Motor neuron (in vitro differentiated cells): ENCODE measurements around the gene BIRC5. TPM values are rescaled to one million over a fixed set of nuclear protein-coding genes. Genes with fewer than 3 reads are reported as not detected.

Experiments
- ATAC-seq, 8 experiments: fragments of 200-7000 bp; cut with Tn5 transposase; replicated peaks in 6 of 8; 2 replicates each; pipeline ENCODE4 v1.8.0; 2021; ENCODE audit warnings: mild to moderate bottlenecking in 8 of 8, moderate library complexity in 8 of 8
- H3K27ac ChIP-seq, 2 donors: fragments of 250-450 bp; sonication (Bioruptor Pico); 2 replicates each; pipeline ENCODE4 v1.9.0; 2021; ENCODE audit warnings: antibody characterized with exemption in 2 of 2, mild to moderate bottlenecking in 2 of 2, moderate library complexity in 1 of 2
- H3K4me1 ChIP-seq, 2 donors: fragments of 250-450 bp; sonication (Bioruptor Pico); replicated peaks in 1 of 2; 2 replicates each; pipeline ENCODE4 v1.6.1; 2021; ENCODE audit warnings: antibody characterized with exemption in 2 of 2, mild to moderate bottlenecking in 2 of 2, moderate library complexity in 1 of 2
- H3K4me3 ChIP-seq, 5 donors: fragments of 250-450 bp; sonication (Bioruptor Pico); 2 replicates each; pipeline ENCODE4 v1.9.0; 2021; ENCODE audit warnings: antibody characterized with exemption in 5 of 5, mild to moderate bottlenecking in 5 of 5, moderate library complexity in 4 of 5
- WGBS, 10 experiments: fragments of 450-650 bp; shearing (Covaris generic); methylation state at CpG; one replicate each; pipeline ENCODE4 v1.0.0; 2022; 5-methylcytosine and 5-hydroxymethylcytosine counted together
- in situ Hi-C, 9 experiments: fragments of 400-800 bp; cut with MboI; loops; one replicate each; pipeline ENCODE4 v1.15.0; 2021; ENCODE audit warnings: low sequenced_read_pairs in 9 of 9, low pct_unique_long_range_greater_than_20kb in 2 of 9; ENCODE audit not compliant: unreplicated experiment in 9 of 9
- total RNA-seq, 8 experiments: library from RNA; unstranded; fragments of 300-600 nt; gene quantifications; 2 replicates each; pipeline versions ENCODE4 v1.2.3 to v1.2.4, GENCODE V29; 2022

BIRC5 gene
- total RNA-seq, 8 experiments from 2014 or later = 0.46 to 72.6 (median 3.1) TPM

GRCh38 chr17:78240839-78241238 lies 26.8 kb downstream of the BIRC5 start:
- 29 to 84% (median 63%) methylated on average over 1 to 4 of the region's 9 CpGs; no CpG with 5 or more reads in 7 of the 10 experiments for WGBS, 10 experiments
- Histone ChIP-seq H3K4me1 (peaks cover 20 to 24% of the 10 kb centered on the region in 2 donors), H3K4me3 (no peak overlapping the region), H3K27ac (peak overlapping the region in 1 of 2 donors; percentile 15)
- ATAC-seq = no peak
- in situ Hi-C loops = no loop called here

GRCh38 chr17:78241277-78242023 lies 27.4 kb downstream of the BIRC5 start:
- H3K27ac ChIP-seq = peak overlapping the region; percentile 74 to 77
- in situ Hi-C loops = no loop called here
- WGBS, 10 experiments = 69 to 100% (median 81%) methylated on average over 4 to 7 of the region's 13 CpGs; no CpG with 5 or more reads in 5 of the 10 experiments
- H3K4me3 ChIP-seq = no peak overlapping the region
- peak; percentile 73 to 97 (median 94) for ATAC-seq
- peaks cover 20 to 24% of the 10 kb centered on the region in 2 donors for H3K4me1 ChIP-seq

- H3K4me1 ChIP-seq = peaks cover 12 to 17% of the 10 kb centered on the region in 2 donors
- H3K27ac ChIP-seq = peak overlapping the region; percentile 74 to 77
- H3K4me3 ChIP-seq = no peak overlapping the region
- WGBS, 10 experiments = 29 to 100% (median 73%) methylated on average over 1 to 6 of the region's 21 CpGs; no CpG with 5 or more reads in 3 of the 10 experiments
- in situ Hi-C loops = no loop called here
- ATAC-seq = peak in 5 of 8 experiments; percentile 5 to 10 (median 7)
Observed at GRCh38 chr17:78242024-78242742, 28.1 kb downstream of the BIRC5 start.

- 26 to 100% (median 55%) methylated on average over 1 to 5 of the region's 8 CpGs; no CpG with 5 or more reads in 2 of the 10 experiments for WGBS, 10 experiments
- ATAC-seq = no peak
- in situ Hi-C loops = no loop called here
- Histone ChIP-seq H3K27ac (no peak overlapping the region), H3K4me1 (peaks cover 9 to 10% of the 10 kb centered on the region in 2 donors), H3K4me3 (no peak overlapping the region)
Observed at GRCh38 chr17:78247304-78247703, 33.3 kb downstream of the BIRC5 start.

- ATAC-seq = no peak
- 57 to 93% (median 74%) methylated on average over 1 to 9 of the region's 30 CpGs; no CpG with 5 or more reads in 6 of the 10 experiments for WGBS, 10 experiments
- in situ Hi-C loops = no loop called here
Observed at GRCh38 chr17:78248051-78248914, 34.2 kb downstream of the BIRC5 start.

GRCh38 chr17:78249074-78249817 lies 35.2 kb downstream of the BIRC5 start:
- H3K4me3 ChIP-seq = no peak overlapping the region
- H3K4me1 ChIP-seq = peaks cover 16 to 17% of the 10 kb centered on the region in 2 donors
- 81 to 100% (median 92%) methylated on average over 2 to 4 of the region's 16 CpGs; no CpG with 5 or more reads in 6 of the 10 experiments for whole genome bisulfite sequencing, 10 experiments
- no peak for ATAC-seq
- in situ Hi-C loops = no loop called here
- no peak overlapping the region for H3K27ac ChIP-seq

More at GRCh38 chr17:78248051-78248914, 34.2 kb downstream of the BIRC5 start:
- H3K27ac ChIP-seq = no peak overlapping the region
- no peak overlapping the region for H3K4me3 ChIP-seq
- peaks cover 10 to 11% of the 10 kb centered on the region in 2 donors for H3K4me1 ChIP-seq

- ATAC-seq = no peak
- in situ Hi-C loops = no loop called here
- H3K27ac ChIP-seq = no peak overlapping the region
- peaks cover 16 to 17% of the 10 kb centered on the region in 2 donors for H3K4me1 ChIP-seq
- WGBS, 10 experiments = 29 to 90% (median 76%) methylated on average over 1 to 5 of the region's 20 CpGs; no CpG with 5 or more reads in 5 of the 10 experiments
- no peak overlapping the region for H3K4me3 ChIP-seq
Observed at GRCh38 chr17:78249818-78250806, 36.1 kb downstream of the BIRC5 start.

- Histone ChIP-seq H3K27ac (no peak overlapping the region), H3K4me3 (no peak overlapping the region), H3K4me1 (peaks cover 18% of the 10 kb centered on the region in 2 donors)
- in situ Hi-C loops = no loop called here
- 0 to 100% (median 55%) methylated on average over 1 to 4 of the region's 27 CpGs; no CpG with 5 or more reads in 4 of the 10 experiments for WGBS, 10 experiments
- peak; percentile 67 to 78 (median 68) for ATAC-seq
Observed at GRCh38 chr17:78250891-78251772, 37.1 kb downstream of the BIRC5 start.

GRCh38 chr17:78251773-78252103 lies 37.7 kb downstream of the BIRC5 start:
- no peak overlapping the region for H3K4me3 ChIP-seq
- H3K4me1 ChIP-seq = peaks cover 24% of the 10 kb centered on the region in 2 donors
- no peak for ATAC-seq
- H3K27ac ChIP-seq = no peak overlapping the region
- WGBS, 10 experiments = 80% methylated on average over 1 of the region's 6 CpGs; no CpG with 5 or more reads in 9 of the 10 experiments
- in situ Hi-C loops = no loop called here

- no peak overlapping the region for H3K27ac ChIP-seq
Observed at GRCh38 chr17:78252111-78252634, 38.1 kb downstream of the BIRC5 start.

More at GRCh38 chr17:78252111-78252634, 38.1 kb downstream of the BIRC5 start:
- no peak for ATAC-seq
- 70 to 100% (median 85%) methylated on average over 1 to 2 of the region's 12 CpGs; no CpG with 5 or more reads in 6 of the 10 experiments for WGBS, 10 experiments
- in situ Hi-C loops = no loop called here
- Histone ChIP-seq H3K4me3 (no peak overlapping the region), H3K4me1 (peaks cover 28% of the 10 kb centered on the region in 2 donors)
